HCT116 (cell line): ENCODE measurements around the gene CCDC80. TPM values are rescaled to one million over a fixed set of nuclear protein-coding genes. Genes with fewer than 3 reads are reported as not detected.

ENCODE experiments used
- ATAC-seq: fragments of 200-7000 bp; cut with Tn5 transposase; 2 replicates; pipeline ENCODE4 v1.9.1; 2020; ENCODE audit warnings: mild to moderate bottlenecking, moderate library complexity
- BruUV-seq: library from RNA; stranded (reverse); fragments of 400-500 nt; replicated peaks from 2 replicates; lab custom pipeline; 2021; lab: Mats Ljungman, UMichigan
- CTCF ChIA-PET: fragments of 300-600 bp; sonication (Branson Sonifier 250); formaldehyde crosslinking; loops from one replicate; lab custom pipeline; 2021; ENCODE audit warnings: antibody characterized with exemption; lab: Charles Lee
- POLR2A ChIA-PET: fragments of 300-600, 350-600 bp; sonication (Branson Sonifier 250); formaldehyde crosslinking; loops from one replicate; lab custom pipeline; 2021; ENCODE audit warnings: antibody characterized with exemption; lab: Charles Lee
- RAD21 ChIA-PET, 2 experiments: fragments of 300-600 bp; sonication (Branson Sonifier 250); formaldehyde crosslinking; loops; one replicate each; lab custom pipeline; 2023; ENCODE audit warnings: low total read pairs in 2 of 2; ENCODE audit not compliant: uncharacterized antibody in 2 of 2, unreplicated experiment in 2 of 2, low non-redundant PET in 1 of 2; lab: Charles Lee
- DNase-seq: peaks from one replicate; pipeline ENCODE4 v3.0.0-alpha.2; 2010; ENCODE audit warnings: low read depth, low spot score
- H2AFZ ChIP-seq: fragments of 200-600 bp; shearing (Covaris generic), sonication (generic); 2 replicates; pipeline ENCODE4 v1.6.1; 2017; ENCODE audit warnings: low read depth, mixed run types, mixed read lengths, antibody characterized with exemption, low read length; ENCODE audit not compliant: poor library complexity, severe bottlenecking
- H3K27ac ChIP-seq: 2 replicates; pipeline ENCODE4 v1.5.1; 2012; ENCODE audit warnings: low read depth, low read length
- H3K27me3 ChIP-seq: fragments of 200-600 bp; sonication (generic); 2 replicates; pipeline ENCODE4 v1.6.1; 2016; ENCODE audit warnings: mixed run types, low read length, mixed read lengths; ENCODE audit not compliant: insufficient read depth
- H3K36me3 ChIP-seq, 2 experiments: fragments of 200-500 bp in 1 of 2; fragments of 200-600 bp in 1 of 2; sonication (Bioruptor generic) in 1 of 2; sonication (generic) in 1 of 2; 2 replicates each; pipeline versions ENCODE4 v1.5.1 to v1.6.1; 2014 to 2016; ENCODE audit warnings: low read length in 2 of 2, inconsistent platforms in 1 of 2, mixed read lengths in 1 of 2, mixed run types in 1 of 2; ENCODE audit not compliant: insufficient read depth in 2 of 2, control insufficient read depth in 1 of 2
- H3K4me1 ChIP-seq, 2 experiments: fragments of 200-600 bp in 1 of 2; sonication (generic) in 1 of 2; 2 replicates each; pipeline versions ENCODE4 v1.5.1 to v1.6.1; 2012 to 2017; ENCODE audit warnings: low read length in 2 of 2, inconsistent platforms in 1 of 2, mild to moderate bottlenecking in 1 of 2, mixed read lengths in 1 of 2, mixed run types in 1 of 2, moderate library complexity in 1 of 2; ENCODE audit not compliant: insufficient read depth in 2 of 2, control insufficient read depth in 1 of 2
- H3K4me2 ChIP-seq: fragments of 200-600 bp; sonication (generic); 2 replicates; pipeline ENCODE4 v1.6.1; 2017; ENCODE audit warnings: mixed run types, low read length, mixed read lengths
- H3K4me3 ChIP-seq, 2 experiments: fragments of 200-600 bp in 1 of 2; sonication (generic) in 1 of 2; replicated peaks in 1 of 2; 2 replicates each; pipeline ENCODE4 v1.5.1; 2011 to 2016; ENCODE audit warnings: low read length in 2 of 2, control low read depth in 1 of 2, low read depth in 1 of 2, mild to moderate bottlenecking in 1 of 2, mixed read lengths in 1 of 2, mixed run types in 1 of 2
- H3K79me2 ChIP-seq: fragments of 200-600 bp; sonication (generic); 2 replicates; pipeline ENCODE4 v1.6.1; 2017; ENCODE audit warnings: mild to moderate bottlenecking, mixed run types, low read length, moderate library complexity, mixed read lengths; ENCODE audit not compliant: insufficient read depth
- H3K9ac ChIP-seq: fragments of 200-600 bp; sonication (generic); 2 replicates; pipeline ENCODE4 v1.6.1; 2016; ENCODE audit warnings: low read length, mixed read lengths
- H3K9me2 ChIP-seq: fragments of 200-600 bp; sonication (generic), shearing (Covaris generic); 2 replicates; pipeline ENCODE4 v1.6.1; 2017; ENCODE audit warnings: mixed run types, mild to moderate bottlenecking, moderate library complexity; ENCODE audit not compliant: insufficient read depth
- H3K9me3 ChIP-seq, 2 experiments: fragments of 200-500 bp in 1 of 2; fragments of 200-600 bp in 1 of 2; sonication (Bioruptor generic) in 1 of 2; sonication (generic) in 1 of 2; 2 replicates each; pipeline ENCODE4 v1.6.1; 2014 to 2017; ENCODE audit warnings: low read length in 2 of 2, mixed read lengths in 2 of 2, inconsistent platforms in 1 of 2, low read depth in 1 of 2, mild to moderate bottlenecking in 1 of 2, mixed run types in 1 of 2, moderate library complexity in 1 of 2; ENCODE audit not compliant: control insufficient read depth in 1 of 2, insufficient read depth in 1 of 2
- H4K20me1 ChIP-seq: fragments of 200-600 bp; sonication (generic), shearing (Covaris generic); 2 replicates; pipeline ENCODE4 v1.6.1; 2017; ENCODE audit warnings: mixed run types, mild to moderate bottlenecking, moderate library complexity; ENCODE audit not compliant: insufficient read depth
- CBX3 ChIP-seq: IDR thresholded peaks from 2 replicates; pipeline ENCODE4 v1.6.1; 2012; ENCODE audit warnings: low read depth
- CEBPB ChIP-seq: IDR thresholded peaks from 2 replicates; pipeline ENCODE4 v1.6.1; 2012; ENCODE audit warnings: low read depth
- EGR1 ChIP-seq: IDR thresholded peaks from 2 replicates; pipeline ENCODE4 v1.6.1; 2012; ENCODE audit warnings: low read depth
- ELF1 ChIP-seq: IDR thresholded peaks from 2 replicates; pipeline ENCODE4 v1.6.1; 2012; ENCODE audit warnings: low read depth, borderline replicate concordance
- EZH2phosphoT487 ChIP-seq: fragments of 200-600 bp; IDR thresholded peaks from 2 replicates; pipeline ENCODE4 v1.6.1; 2018; ENCODE audit warnings: antibody characterized with exemption, borderline replicate concordance
- JUND ChIP-seq: IDR thresholded peaks from 2 replicates; pipeline ENCODE4 v1.6.1; 2012
- POLR2A ChIP-seq: IDR thresholded peaks from 2 replicates; pipeline ENCODE4 v1.7.0; 2011; ENCODE audit warnings: borderline replicate concordance; ENCODE audit not compliant: insufficient read depth, insufficient read length; ENCODE audit errors: extremely low read depth
- POLR2AphosphoS5 ChIP-seq: IDR thresholded peaks from 2 replicates; pipeline ENCODE4 v1.6.1; 2011; ENCODE audit warnings: mild to moderate bottlenecking, low read depth, low read length, moderate library complexity
- RAD21 ChIP-seq: IDR thresholded peaks from 2 replicates; pipeline ENCODE4 v1.6.1; 2012; ENCODE audit warnings: low read depth, mild to moderate bottlenecking
- REST ChIP-seq: IDR thresholded peaks from 2 replicates; pipeline ENCODE4 v1.6.1; 2012; ENCODE audit warnings: low read depth
- SP1 ChIP-seq: IDR thresholded peaks from 2 replicates; pipeline ENCODE4 v1.6.1; 2012; ENCODE audit warnings: low read depth
- SRF ChIP-seq: IDR thresholded peaks from 2 replicates; pipeline ENCODE4 v1.6.1; 2012; ENCODE audit warnings: low read depth
- TCF7L2 ChIP-seq: IDR thresholded peaks from 2 replicates; pipeline ENCODE4 v1.7.0; 2011; ENCODE audit warnings: borderline replicate concordance, inconsistent platforms; ENCODE audit not compliant: insufficient read depth, insufficient read length; ENCODE audit errors: extremely low read depth
- YY1 ChIP-seq: IDR thresholded peaks from 2 replicates; pipeline ENCODE4 v1.6.1; 2011; ENCODE audit warnings: low read length, low read depth, moderate library complexity, mild to moderate bottlenecking; ENCODE audit not compliant: insufficient replicate concordance; ENCODE audit errors: extremely low read depth
- ZBTB33 ChIP-seq: IDR thresholded peaks from 2 replicates; pipeline ENCODE4 v1.6.1; 2011; ENCODE audit warnings: mild to moderate bottlenecking, low read length, moderate library complexity; ENCODE audit not compliant: insufficient replicate concordance; ENCODE audit errors: extremely low read depth
- ZFX ChIP-seq: fragments of 450-650 bp; IDR thresholded peaks from 2 replicates; pipeline ENCODE4 v1.6.1; 2017
- ZNF274 ChIP-seq: fragments of 200-500 bp; sonication (Bioruptor generic); IDR thresholded peaks from 2 replicates; pipeline ENCODE4 v1.6.1; 2014; ENCODE audit warnings: mild to moderate bottlenecking, low read depth, low read length, inconsistent platforms
- intact Hi-C: fragments of 100-400 bp; cut with micrococcal nuclease; formaldehyde crosslinking; loops from 2 replicates; pipeline ENCODE4 v1.10.0; 2022
- total RNA-seq: library from RNA; stranded (reverse); gene quantifications from one replicate; pipeline ENCODE4 v1.2.1, GENCODE V29; 2021; ENCODE audit not compliant: unreplicated experiment
- TF ChIP-seq, protein P1 (sequence below): IDR thresholded peaks from 2 replicates; pipeline ENCODE4 v1.6.1; 2012
- TF ChIP-seq, protein P2 (sequence below), 3 experiments: fragments of 200-600 bp in 1 of 3; sonication (generic) in 1 of 3; IDR thresholded peaks in 2 of 3; conservative IDR thresholded peaks in 1 of 3; 2 replicates each; pipeline ENCODE4 v1.5.1; 2012 to 2017; ENCODE audit warnings: low read depth in 2 of 3, low read length in 2 of 3, antibody characterized with exemption in 1 of 3, borderline replicate concordance in 1 of 3, control low read depth in 1 of 3, mild to moderate bottlenecking in 1 of 3, mixed read lengths in 1 of 3, mixed run types in 1 of 3, moderate library complexity in 1 of 3; ENCODE audit not compliant: insufficient read depth in 1 of 3

The CCDC80 gene
- total RNA-seq, 1 experiment from 2014 or later: 1.7 TPM

- Histone ChIP-seq H3K36me3 (no peaks in the 10 kb centered on the region), H3K9ac (no peak overlapping the region), H3K9me3 (no peaks in the 10 kb centered on the region), H3K4me2 (no peak overlapping the region), H4K20me1 (no peaks in the 10 kb centered on the region), H3K27me3 (no peaks in the 10 kb centered on the region), H3K79me2 (no peaks in the 10 kb centered on the region), H3K4me3 (no peak overlapping the region), H3K4me1 (peaks cover 6 to 32% of the 10 kb centered on the region in 2 experiments; a peak in 3 of 4 replicates), H2AFZ (no peak overlapping the region), H3K9me2 (no peaks in the 10 kb centered on the region), H3K27ac (no peak overlapping the region)
- ChIA-PET POLR2A (no interaction called here), RAD21 (no interaction called here), CTCF (no interaction called here)
- DNase-seq: no peak
- BruUV-seq: no TSS peak
- no peak for ATAC-seq
- intact Hi-C loops: no loop called here
- no peak for TF ChIP-seq ZNF274
- TF ChIP-seq, protein P1, sequence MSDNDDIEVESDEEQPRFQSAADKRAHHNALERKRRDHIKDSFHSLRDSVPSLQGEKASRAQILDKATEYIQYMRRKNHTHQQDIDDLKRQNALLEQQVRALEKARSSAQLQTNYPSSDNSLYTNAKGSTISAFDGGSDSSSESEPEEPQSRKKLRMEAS: no peak
- TF ChIP-seq YY1: no peak
- no peak for TF ChIP-seq TCF7L2
- TF ChIP-seq SP1: no peak
- no peak for TF ChIP-seq ELF1
- TF ChIP-seq JUND: no peak
- TF ChIP-seq SRF: no peak
- no peak for TF ChIP-seq POLR2A
- TF ChIP-seq EZH2phosphoT487: no peak
- no peak for TF ChIP-seq CEBPB
- TF ChIP-seq ZBTB33: no peak
- no peak for TF ChIP-seq ZFX
- no peak for TF ChIP-seq RAD21
- no peak for TF ChIP-seq CBX3
- TF ChIP-seq EGR1: no peak
- no peak for TF ChIP-seq REST
- TF ChIP-seq POLR2AphosphoS5: no peak
- TF ChIP-seq, protein P2, sequence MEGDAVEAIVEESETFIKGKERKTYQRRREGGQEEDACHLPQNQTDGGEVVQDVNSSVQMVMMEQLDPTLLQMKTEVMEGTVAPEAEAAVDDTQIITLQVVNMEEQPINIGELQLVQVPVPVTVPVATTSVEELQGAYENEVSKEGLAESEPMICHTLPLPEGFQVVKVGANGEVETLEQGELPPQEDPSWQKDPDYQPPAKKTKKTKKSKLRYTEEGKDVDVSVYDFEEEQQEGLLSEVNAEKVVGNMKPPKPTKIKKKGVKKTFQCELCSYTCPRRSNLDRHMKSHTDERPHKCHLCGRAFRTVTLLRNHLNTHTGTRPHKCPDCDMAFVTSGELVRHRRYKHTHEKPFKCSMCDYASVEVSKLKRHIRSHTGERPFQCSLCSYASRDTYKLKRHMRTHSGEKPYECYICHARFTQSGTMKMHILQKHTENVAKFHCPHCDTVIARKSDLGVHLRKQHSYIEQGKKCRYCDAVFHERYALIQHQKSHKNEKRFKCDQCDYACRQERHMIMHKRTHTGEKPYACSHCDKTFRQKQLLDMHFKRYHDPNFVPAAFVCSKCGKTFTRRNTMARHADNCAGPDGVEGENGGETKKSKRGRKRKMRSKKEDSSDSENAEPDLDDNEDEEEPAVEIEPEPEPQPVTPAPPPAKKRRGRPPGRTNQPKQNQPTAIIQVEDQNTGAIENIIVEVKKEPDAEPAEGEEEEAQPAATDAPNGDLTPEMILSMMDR (IDR thresholded peaks at IDR 0.05 in 2 of 3, conservative IDR thresholded peaks at IDR 0.05 in 1 of 3; ENCODE audit: borderline replicate concordance in 1 of 3, insufficient read depth in 1 of 3, low read depth in 2 of 3, low read length in 2 of 3): no peak
Observed at GRCh38 chr3:112672716-112673541, 32.0 kb upstream of the CCDC80 start.
